ENCODE measurements around the gene MDM2.

GRCh38 chr12:68878846-68879245 lies 70.9 kb downstream of the MDM2 start:
- TF ChIP-seq CTCF (IDR thresholded peaks at IDR 0.05): no peak
- no peak for TF ChIP-seq POLR2AphosphoS5 (IDR thresholded peaks at IDR 0.05; ENCODE audit: insufficient read depth in 1 of 2, low read depth in 1 of 2)
- no peak for TF ChIP-seq POLR2A (IDR thresholded peaks at IDR 0.05)

All from vagina (tissue), 2 donors.